ENCODE results near the gene SRRM3. TPM values are rescaled to one million over a fixed set of nuclear protein-coding genes. Genes with fewer than 3 reads are reported as not detected.
A peak's percentile ranks its signal among the peaks of the same experiment; 100 is the strongest.

Gene SRRM3
- total RNA-seq, 1 donor from 2014 or later = 3.4 TPM

GRCh38 chr7:76231583-76231982 lies 29.9 kb downstream of the SRRM3 start:
- no peak overlapping the region for H3K27ac ChIP-seq
- no peaks in the 10 kb centered on the region for H3K27me3 ChIP-seq
- no peak for DNase-seq (ENCODE audit: low spot score in 2 of 2)
- no peak for TF ChIP-seq CTCF (IDR thresholded peaks at IDR 0.05)
- H3K9me3 ChIP-seq = no peaks in the 10 kb centered on the region
- no peak overlapping the region for H3K4me3 ChIP-seq
- no peaks in the 10 kb centered on the region for H3K4me1 ChIP-seq
- no peaks in the 10 kb centered on the region for H3K36me3 ChIP-seq
- intact Hi-C loops (cut with DNase I) = no loop called here

- H3K4me1 ChIP-seq = no peaks in the 10 kb centered on the region
- H3K9me3 ChIP-seq = no peaks in the 10 kb centered on the region
- no peak overlapping the region for H3K27ac ChIP-seq
- no peak overlapping the region for H3K4me3 ChIP-seq
- no peaks in the 10 kb centered on the region for H3K36me3 ChIP-seq
- TF ChIP-seq CTCF (IDR thresholded peaks at IDR 0.05) = no peak
- H3K27me3 ChIP-seq = no peaks in the 10 kb centered on the region
- intact Hi-C loops (cut with DNase I) = no loop called here
- no peak for DNase-seq (ENCODE audit: low spot score in 2 of 2)
These were observed 31.0 kb downstream of the SRRM3 start for GRCh38 chr7:76232698-76233097.

- DNase-seq (ENCODE audit: low spot score in 2 of 2) = no peak
- H3K27me3 ChIP-seq = no peaks in the 10 kb centered on the region
- H3K4me3 ChIP-seq = no peak overlapping the region
- H3K27ac ChIP-seq = no peak overlapping the region
- TF ChIP-seq CTCF (IDR thresholded peaks at IDR 0.05) = no peak
- H3K4me1 ChIP-seq = no peaks in the 10 kb centered on the region
- intact Hi-C loops (cut with DNase I) = no loop called here
- no peaks in the 10 kb centered on the region for H3K36me3 ChIP-seq
- H3K9me3 ChIP-seq = no peaks in the 10 kb centered on the region
These were observed 32.0 kb downstream of the SRRM3 start for GRCh38 chr7:76233538-76234281.

- H3K27ac ChIP-seq = no peak overlapping the region
- no peaks in the 10 kb centered on the region for H3K4me1 ChIP-seq
- TF ChIP-seq CTCF (IDR thresholded peaks at IDR 0.05) = no peak
- no peaks in the 10 kb centered on the region for H3K9me3 ChIP-seq
- H3K36me3 ChIP-seq = no peaks in the 10 kb centered on the region
- intact Hi-C loops (cut with DNase I) = no loop called here
- H3K4me3 ChIP-seq = no peak overlapping the region
- DNase-seq (ENCODE audit: low spot score in 2 of 2) = no peak
- H3K27me3 ChIP-seq = no peaks in the 10 kb centered on the region
These were observed 32.5 kb downstream of the SRRM3 start for GRCh38 chr7:76234282-76234584.

GRCh38 chr7:76234931-76235441 lies 33.3 kb downstream of the SRRM3 start:
- H3K9me3 ChIP-seq = no peaks in the 10 kb centered on the region
- H3K27me3 ChIP-seq = no peaks in the 10 kb centered on the region
- peak overlapping the region in 1 of 2 donors; percentile 31 for H3K4me3 ChIP-seq
- H3K36me3 ChIP-seq = no peaks in the 10 kb centered on the region
- no peaks in the 10 kb centered on the region for H3K4me1 ChIP-seq
- TF ChIP-seq CTCF (IDR thresholded peaks at IDR 0.05) = no peak
- DNase-seq (ENCODE audit: low spot score in 2 of 2) = peak in 1 of 2 donors; percentile 10
- no peak overlapping the region for H3K27ac ChIP-seq
- intact Hi-C loops (cut with DNase I) = no loop called here
